ENCODE data around the gene PGLYRP2.

PGLYRP2 gene

DNA sequence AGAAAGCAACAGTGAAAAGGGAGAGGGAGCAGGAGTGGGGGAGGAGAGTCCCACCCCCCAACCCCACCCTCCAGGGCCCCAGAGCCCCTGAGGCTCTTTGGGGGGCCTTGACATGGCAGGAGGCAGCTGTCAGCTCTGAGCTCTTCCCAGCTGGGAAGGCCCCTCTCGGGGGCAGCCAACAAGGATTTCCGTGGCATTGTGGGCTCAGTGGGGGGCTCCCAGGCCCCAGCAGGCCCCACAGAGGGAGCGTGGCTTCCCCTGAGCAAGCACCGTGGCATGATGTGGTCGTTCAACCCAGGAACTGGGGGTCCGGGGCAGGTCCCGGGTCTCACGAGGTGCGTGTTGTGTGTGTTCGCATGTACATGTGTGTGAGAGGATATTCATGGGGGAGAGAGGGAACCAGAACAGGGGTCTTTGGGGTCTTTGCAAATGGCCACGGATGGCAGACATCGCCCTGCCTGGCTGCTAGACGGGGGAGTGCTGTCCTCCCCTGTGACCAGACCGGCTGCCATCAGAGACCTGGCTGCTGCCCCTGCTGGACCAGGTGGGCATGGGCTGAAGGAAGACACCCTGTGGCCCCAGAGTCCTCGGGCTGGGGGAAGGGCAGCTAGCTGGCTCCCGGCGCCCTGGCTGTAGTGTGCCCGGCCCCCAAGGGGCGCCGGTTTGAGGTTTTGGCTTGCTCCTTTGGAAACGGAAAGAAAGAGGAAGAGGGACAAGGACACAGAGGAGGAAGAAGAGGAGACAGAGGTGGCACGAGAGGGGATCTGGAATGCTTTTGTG, 56.8 kb downstream of the PGLYRP2 start:
- no peak for DNase-seq

DNA sequence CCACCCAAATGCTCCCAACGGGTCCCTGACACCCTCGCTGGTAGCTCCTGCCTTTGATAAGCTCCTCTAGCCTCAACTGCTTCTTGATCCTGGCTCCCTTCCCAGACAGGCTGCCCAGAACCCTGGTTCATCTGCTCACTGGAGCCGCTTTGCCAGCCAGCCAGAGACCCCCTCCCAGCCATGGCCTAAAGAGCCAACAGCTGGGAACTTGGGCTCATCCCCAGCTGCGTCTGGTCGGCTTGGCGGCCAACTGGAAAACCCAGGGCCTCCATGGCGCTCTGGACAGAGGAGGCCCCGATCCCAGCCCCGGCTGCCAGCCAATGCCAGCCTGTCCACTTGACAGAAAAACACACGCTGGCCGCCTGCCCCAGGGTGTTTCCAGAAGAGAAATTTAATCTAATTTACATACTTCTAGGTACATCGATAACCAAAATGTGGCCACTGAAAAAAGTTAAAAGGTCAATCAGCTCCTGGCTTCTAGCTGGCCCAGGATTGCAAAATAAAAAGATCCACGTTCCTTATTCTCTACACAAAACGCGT, 57.5 kb downstream of the PGLYRP2 start:
- no peak for DNase-seq

GRCh38 chr19:15421136-15421695, 58.1 kb downstream of the PGLYRP2 start:
- no peak for DNase-seq

GRCh38 chr19:15419413-15420025, 59.8 kb downstream of the PGLYRP2 start:
- DNase-seq: no peak

Data from RPMI8226 (cell line).